ENCODE results near the gene VSIR. TPM values are rescaled to one million over a fixed set of nuclear protein-coding genes. Genes with fewer than 3 reads are reported as not detected.

The VSIR gene
- total and polyA plus RNA-seq, 8 donors = 14.2 to 103 (median 16.2) TPM

DNA sequence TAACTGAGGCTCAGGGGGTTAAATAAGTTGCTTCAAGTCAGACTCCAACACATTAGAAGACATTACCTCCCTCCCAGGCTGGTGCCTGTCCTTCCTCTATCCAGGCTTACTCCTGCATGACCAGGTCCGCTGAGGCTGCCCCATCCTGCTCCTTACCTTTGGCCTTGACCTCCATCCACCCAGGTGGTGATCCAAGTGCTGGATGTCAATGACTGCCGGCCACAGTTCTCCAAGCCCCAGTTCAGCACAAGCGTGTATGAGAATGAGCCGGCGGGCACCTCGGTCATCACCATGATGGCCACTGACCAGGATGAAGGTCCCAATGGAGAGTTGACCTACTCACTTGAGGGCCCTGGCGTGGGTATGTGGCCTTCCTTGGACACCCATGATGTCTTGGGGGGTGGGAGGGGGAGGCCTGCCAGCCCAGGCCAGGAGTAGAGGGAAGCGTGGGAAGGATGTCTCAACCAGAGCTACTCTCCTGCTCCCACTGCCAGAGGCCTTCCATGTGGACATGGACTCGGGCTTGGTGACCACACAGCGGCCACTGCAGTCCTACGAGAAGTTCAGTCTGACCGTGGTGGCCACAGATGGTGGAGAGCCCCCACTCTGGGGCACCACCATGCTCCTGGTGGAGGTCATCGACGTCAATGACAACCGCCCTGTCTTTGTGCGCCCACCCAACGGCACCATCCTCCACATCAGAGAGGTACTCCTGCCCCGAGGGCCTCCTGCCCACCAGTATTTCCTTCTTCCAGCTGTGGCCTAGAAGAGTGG, 29.6 kb upstream of the VSIR start:
- intact Hi-C loops (cut with DNase I; ENCODE audit: low total_unique reads) = no loop called here
- DNase-seq = no peak
- no peak for TF ChIP-seq POLR2AphosphoS5 (IDR thresholded peaks at IDR 0.05)
- TF ChIP-seq EP300 (IDR thresholded peaks at IDR 0.05) = no peak
- no peak for TF ChIP-seq POLR2A (IDR thresholded peaks at IDR 0.05)
- TF ChIP-seq, protein P1, sequence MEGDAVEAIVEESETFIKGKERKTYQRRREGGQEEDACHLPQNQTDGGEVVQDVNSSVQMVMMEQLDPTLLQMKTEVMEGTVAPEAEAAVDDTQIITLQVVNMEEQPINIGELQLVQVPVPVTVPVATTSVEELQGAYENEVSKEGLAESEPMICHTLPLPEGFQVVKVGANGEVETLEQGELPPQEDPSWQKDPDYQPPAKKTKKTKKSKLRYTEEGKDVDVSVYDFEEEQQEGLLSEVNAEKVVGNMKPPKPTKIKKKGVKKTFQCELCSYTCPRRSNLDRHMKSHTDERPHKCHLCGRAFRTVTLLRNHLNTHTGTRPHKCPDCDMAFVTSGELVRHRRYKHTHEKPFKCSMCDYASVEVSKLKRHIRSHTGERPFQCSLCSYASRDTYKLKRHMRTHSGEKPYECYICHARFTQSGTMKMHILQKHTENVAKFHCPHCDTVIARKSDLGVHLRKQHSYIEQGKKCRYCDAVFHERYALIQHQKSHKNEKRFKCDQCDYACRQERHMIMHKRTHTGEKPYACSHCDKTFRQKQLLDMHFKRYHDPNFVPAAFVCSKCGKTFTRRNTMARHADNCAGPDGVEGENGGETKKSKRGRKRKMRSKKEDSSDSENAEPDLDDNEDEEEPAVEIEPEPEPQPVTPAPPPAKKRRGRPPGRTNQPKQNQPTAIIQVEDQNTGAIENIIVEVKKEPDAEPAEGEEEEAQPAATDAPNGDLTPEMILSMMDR (IDR thresholded peaks at IDR 0.05) = no peak
- H3K9me3 ChIP-seq = no peaks in the 10 kb centered on the region
- WGBS, 5 donors = 87 to 94% (median 90%) methylated on average over 17 to 18 of the region's 18 CpGs
- H3K36me3 ChIP-seq = no peaks in the 10 kb centered on the region
- H3K27me3 ChIP-seq = peaks cover 0 to 10% (median 0%) of the 10 kb centered on the region in 3 donors
- H3K4me3 ChIP-seq = no peak overlapping the region
- peaks cover 0 to 39% (median 17%) of the 10 kb centered on the region in 4 donors for H3K4me1 ChIP-seq
- H3K27ac ChIP-seq = no peak overlapping the region

DNA sequence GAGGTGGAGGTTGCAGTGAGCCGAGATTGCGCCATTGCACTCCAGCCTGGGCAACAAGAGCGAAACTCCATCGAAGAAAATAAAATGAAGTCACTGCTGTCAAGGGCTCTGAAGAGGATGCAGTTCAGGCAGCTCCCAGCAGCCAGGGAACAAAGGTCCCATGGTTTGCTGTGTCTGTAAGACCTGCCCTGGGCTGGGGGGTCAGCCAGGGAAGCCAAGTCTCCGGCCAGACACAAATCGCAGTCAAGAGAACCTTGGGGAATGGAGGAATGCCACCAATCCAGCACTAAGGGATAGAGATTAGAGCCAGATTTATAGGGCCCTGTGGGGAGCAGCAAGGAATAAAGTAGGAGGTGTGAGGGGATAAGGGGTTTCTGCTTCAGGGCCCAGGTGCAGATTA, 28.9 kb upstream of the VSIR start:
- H3K4me3 ChIP-seq = no peak overlapping the region
- TF ChIP-seq POLR2AphosphoS5 (IDR thresholded peaks at IDR 0.05) (no peak), EP300 (IDR thresholded peaks at IDR 0.05) (no peak), POLR2A (IDR thresholded peaks at IDR 0.05) (no peak)
- TF ChIP-seq, protein P1 (IDR thresholded peaks at IDR 0.05) = no peak

DNA sequence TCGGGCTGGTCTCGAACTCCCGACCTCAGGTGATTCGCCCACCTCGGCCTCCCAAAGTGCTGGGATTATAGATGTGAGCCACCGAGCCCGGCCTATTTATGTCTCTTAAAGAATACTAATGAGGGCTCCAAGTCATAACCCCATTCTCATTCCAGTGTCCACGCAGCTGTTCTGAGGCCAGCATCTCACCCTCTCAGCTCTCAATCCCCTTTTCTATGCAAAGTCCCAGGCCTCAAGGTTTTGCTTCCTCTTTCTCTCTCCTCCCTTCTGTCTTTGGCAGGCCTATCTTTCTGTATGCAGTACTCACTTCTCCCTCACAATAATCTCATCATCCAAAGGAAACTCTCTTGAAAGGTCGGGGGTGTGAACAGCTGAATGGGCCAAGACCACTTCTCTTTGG, 28.0 kb upstream of the VSIR start:
- no peak for DNase-seq
- Histone ChIP-seq H3K9me3 (no peaks in the 10 kb centered on the region), H3K4me3 (no peak overlapping the region), H3K27ac (no peak overlapping the region), H3K4me1 (peaks cover 0 to 32% (median 9%) of the 10 kb centered on the region in 4 donors), H3K36me3 (no peaks in the 10 kb centered on the region), H3K27me3 (no peaks in the 10 kb centered on the region)
- no peak for TF ChIP-seq EP300 (IDR thresholded peaks at IDR 0.05)
- TF ChIP-seq, protein P1 (IDR thresholded peaks at IDR 0.05) = no peak
- TF ChIP-seq POLR2AphosphoS5 (IDR thresholded peaks at IDR 0.05) = no peak
- no peak for TF ChIP-seq POLR2A (IDR thresholded peaks at IDR 0.05)
- intact Hi-C loops (cut with DNase I; ENCODE audit: low total_unique reads) = no loop called here
- WGBS, 5 donors = 85 to 94% (median 89%) methylated on average over 9 of the region's 9 CpGs

More for the DNA sequence above, 28.9 kb upstream of the VSIR start:
- intact Hi-C loops (cut with DNase I; ENCODE audit: low total_unique reads) = no loop called here
- Histone ChIP-seq H3K4me1 (peaks cover 0 to 39% (median 16%) of the 10 kb centered on the region in 4 donors), H3K27me3 (peaks cover 0 to 6% (median 0%) of the 10 kb centered on the region in 3 donors), H3K27ac (no peak overlapping the region), H3K9me3 (no peaks in the 10 kb centered on the region), H3K36me3 (no peaks in the 10 kb centered on the region)
- WGBS, 5 donors = 89 to 96% (median 92%) methylated on average over 6 of the region's 6 CpGs
- no peak for DNase-seq

DNA sequence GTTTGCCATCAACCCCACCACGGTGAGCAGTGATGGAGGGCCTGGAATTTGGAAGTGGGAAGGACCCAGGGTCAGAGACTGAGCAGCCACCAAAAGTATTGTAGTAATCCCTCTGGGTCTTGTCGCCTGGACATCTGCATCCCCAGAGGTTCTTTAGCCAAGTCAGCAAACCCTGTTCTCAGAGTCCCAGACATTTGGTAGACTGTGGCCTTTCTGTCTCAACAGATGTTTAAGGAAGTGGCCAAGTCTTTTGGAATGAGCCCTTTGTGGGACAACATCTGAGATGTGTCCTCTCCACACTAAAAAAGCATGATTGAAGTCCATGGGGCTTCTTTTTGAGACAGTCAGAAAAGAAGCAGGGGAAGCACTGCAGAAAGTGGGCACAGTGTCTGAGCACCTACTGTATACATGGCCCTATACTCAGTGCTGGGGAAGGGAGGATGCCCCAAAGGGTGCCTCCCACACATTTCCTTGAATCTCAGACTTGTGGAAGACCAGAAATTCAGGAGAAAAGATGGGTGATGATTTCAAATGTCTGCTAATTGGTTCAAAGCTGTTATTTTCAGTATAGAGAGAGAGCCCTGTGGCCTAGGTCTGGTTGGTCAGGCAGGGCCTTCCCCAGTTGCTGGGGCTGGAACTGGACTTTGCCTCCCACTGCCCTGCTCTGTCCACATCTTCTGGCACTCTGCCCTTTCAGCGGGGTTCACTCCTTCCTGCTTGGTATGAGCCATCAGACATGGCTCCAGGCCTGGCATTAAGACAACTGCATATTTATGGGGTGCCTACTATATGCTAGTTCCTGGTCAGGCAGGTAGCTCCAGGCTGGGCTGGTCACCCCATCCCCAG, 26.5 kb upstream of the VSIR start:
- WGBS, 5 donors = 49 to 79% (median 63%) methylated on average over 3 of the region's 3 CpGs
- Histone ChIP-seq H3K27ac (no peak overlapping the region), H3K9me3 (no peaks in the 10 kb centered on the region), H3K4me1 (peaks cover 0 to 21% (median 0%) of the 10 kb centered on the region in 4 donors), H3K36me3 (no peaks in the 10 kb centered on the region), H3K27me3 (no peaks in the 10 kb centered on the region), H3K4me3 (no peak overlapping the region)
- peak in 1 of 2 donors; percentile 76 for DNase-seq
- intact Hi-C loops (cut with DNase I; ENCODE audit: low total_unique reads) = no loop called here
- no peak for TF ChIP-seq POLR2AphosphoS5 (IDR thresholded peaks at IDR 0.05)
- TF ChIP-seq, protein P1 (IDR thresholded peaks at IDR 0.05) = no peak
- no peak for TF ChIP-seq EP300 (IDR thresholded peaks at IDR 0.05)
- no peak for TF ChIP-seq POLR2A (IDR thresholded peaks at IDR 0.05)
